IPS DF 19.7 (cell line): ENCODE measurements around the gene COL20A1.

Source experiments
- DNase-seq: peaks from one replicate; pipeline ENCODE4 v3.0.0-alpha.2; 2013; ENCODE audit warnings: low read depth, low spot score

The COL20A1 gene

DNA sequence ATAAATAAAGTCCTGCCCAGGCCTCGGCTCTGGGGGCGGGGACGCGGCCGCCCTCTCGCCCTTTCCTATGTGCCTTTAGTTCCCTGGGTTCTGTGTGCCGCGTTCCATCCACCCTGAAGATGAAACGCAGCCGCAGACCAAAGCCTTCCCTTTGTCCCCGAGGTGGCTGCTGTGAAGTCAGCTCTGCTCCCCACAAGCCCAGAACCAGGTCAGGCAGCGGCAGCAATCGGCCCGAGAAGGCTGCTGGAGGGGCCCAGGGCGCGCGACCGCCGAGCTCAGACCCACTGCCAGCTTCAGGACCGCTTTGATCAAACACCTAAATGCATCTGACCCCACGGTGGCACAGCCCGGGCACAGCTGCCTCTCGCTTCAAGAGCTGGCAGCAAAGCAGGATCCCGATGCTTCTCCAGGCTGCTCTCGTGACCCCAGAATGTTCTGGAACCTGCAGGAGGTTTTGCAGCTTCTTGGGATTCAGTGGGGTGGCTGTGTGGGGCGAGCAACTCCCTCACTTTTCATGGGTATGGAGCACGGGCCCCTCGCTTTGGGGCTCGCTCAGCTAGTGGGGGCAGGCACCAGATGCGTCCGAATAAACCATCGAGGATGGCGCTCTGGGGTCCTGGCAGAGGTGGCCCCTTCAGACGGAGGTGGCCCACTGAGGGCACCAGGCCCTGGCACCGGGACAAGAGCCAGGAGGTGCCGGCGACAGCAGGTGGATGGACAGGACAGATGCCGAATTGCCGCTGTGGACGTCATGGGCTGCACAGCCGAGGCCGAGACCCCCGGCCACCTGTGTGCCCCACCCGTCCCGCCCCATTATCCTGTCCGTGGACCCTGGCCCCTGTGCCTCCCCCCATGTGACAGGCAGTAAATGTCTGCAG, 55.2 kb downstream of the COL20A1 start:
- DNase-seq, result no peak

DNA sequence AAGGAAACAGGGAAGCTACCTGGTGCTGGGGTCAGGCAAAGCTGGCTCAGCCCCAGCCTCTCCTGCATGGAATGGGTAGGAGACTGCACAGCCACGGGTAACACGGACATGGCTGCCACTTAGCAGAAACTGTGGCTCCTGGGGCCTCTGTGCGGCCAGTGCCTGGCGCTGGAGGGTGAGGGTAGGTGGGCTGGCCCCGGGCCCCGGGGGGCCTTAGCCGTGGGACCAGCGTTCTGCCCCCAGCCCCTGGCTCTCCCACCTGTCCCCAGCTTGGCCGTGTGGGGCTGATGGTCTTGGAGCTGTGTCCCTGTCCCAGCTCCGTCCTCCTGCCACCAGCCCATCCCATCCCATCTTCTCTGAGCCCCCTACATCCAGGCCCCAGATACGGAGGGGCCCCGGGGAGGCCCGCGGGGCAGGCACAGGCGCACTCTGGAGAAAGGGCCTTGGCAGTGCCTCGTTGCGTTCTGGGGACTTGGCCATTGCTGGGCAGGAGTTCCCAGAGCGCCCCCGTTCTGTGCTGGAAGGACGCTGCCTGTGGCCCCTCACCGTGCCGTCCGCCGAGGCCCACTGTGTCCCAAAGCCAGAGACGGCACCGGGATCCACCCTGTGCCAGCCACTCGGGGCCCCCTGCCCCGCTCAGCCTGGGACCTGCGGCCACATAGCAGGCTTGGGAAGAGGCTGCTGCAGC, 56.0 kb downstream of the COL20A1 start:
- no peak for DNase-seq

DNA sequence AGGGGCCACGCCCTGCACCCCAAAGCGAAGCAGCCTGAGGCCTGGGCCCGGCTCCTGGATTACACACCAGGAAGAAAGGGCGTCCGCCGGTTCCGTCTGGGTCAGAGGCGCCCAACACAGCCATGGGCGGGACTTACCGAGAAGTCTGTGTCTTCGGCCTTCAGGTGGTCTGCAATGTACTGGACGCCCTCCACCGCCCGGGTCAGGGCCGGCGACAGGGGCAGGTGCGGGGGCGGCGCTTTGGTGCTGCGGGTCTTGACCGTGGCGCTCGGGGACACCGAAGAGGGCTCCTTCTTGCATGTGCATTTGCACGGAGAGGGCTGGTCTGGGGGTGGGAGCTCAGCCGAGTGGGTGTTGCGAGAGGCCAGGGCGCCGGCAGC, 56.5 kb downstream of the COL20A1 start:
- DNase-seq, result no peak

DNA sequence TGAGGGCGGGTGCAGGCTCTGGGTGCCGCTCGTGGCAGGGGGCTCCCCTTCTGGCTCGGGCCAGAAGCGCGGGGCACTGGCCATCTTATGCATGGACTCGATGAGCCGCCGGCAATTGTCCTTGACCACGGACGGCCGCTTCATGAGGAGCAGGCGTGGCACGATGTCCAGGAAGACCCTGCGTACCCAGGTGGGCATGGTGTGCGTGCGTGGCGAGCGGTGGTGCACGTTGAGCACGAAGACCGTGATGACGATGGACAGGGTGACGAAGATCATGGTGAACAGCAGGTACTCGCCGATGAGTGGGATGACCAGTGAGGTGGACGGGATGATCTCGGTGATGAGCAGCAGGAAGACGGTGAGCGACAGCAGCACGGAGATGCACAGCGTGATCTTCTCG, 57.2 kb downstream of the COL20A1 start:
- no peak for DNase-seq

DNA sequence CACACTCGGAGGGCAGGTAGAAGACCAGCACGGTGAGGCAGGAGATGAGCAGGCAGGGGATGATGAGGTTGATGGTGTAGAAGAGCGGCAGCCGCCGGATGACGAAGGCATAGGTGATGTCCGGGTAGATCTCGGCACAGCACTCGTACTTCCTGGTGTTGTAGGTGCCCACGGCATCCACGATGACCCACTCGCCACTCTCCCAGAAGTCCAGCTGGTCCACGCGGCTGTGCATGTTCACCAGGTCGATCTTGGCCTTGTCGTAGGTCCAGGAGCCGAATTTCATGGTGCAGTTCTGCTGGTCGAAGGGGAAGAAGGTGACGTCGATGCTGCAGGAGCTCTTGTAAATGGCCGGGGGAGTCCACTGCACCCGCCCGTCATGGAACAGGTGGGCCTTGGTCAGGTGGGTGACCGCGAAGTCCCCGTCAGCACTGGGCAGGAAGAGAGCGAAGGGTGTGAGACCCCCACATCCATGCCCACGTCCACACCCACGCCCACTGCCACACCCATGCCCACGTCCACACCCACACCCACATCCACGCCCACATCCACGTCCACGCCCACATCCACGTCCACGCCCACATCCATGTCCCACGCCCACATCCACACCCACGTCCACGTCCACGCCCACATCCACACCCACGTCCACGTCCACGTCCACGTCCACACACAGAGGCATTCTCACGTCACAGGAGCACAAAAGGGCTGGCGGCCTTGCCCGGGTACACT, 57.8 kb downstream of the COL20A1 start:
- no peak for DNase-seq

DNA sequence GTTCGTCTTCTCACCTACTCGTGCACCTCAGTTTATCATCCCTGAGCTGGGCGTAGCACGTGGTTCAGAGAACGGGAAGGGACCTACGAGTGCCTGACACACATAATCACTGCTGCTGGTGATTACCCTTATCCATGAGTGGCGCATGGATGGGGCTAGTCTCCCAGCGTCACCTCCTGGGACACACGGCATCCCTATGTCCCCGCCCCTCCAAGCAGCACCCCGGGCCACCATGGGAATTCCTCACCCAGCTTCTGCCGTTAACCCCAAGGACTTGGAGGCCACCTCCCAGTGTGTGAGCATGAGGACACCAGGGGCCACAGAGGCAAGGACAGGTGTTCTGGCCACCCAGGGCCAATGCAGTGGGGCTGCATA, 58.3 kb downstream of the COL20A1 start:
- DNase-seq, result no peak

DNA sequence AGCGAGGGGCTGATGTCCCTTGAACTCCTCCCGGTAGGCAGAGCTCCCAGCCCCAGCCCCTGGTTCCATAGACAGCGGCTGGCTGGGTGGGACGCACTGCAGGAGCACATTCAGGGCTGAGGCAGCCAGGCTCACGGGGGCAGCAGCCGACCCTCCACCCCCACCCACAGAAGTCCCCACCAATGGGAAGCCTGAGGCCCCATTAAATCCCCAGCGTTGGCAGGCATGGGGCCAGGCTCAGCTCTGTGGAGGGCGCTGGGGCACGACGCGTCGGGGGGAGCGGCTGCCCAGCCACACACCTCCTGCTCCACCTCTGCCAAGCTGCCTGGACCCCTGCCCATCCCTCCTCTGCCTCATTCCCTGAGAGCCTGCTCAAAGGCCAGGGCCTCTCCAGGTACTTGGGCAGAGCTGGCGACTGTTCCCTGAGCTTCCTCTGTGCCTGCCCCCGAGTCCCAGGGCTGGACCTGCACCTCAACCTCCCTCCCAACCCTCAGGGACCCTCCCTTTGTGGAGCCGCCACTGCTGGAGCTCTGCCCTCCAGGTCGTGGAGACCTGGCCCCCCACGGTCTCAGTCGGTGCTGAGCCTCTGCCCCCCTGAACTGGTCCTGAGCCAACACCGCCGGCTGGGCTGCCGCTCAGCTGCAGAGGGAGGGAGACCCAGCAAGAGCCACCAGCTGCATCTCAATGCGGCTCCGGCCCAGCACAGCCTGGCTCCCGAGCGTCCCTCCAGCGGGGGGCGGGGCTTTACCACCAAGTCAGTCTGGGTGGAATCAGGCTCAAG, 59.0 kb downstream of the COL20A1 start:
- DNase-seq, result no peak

DNA sequence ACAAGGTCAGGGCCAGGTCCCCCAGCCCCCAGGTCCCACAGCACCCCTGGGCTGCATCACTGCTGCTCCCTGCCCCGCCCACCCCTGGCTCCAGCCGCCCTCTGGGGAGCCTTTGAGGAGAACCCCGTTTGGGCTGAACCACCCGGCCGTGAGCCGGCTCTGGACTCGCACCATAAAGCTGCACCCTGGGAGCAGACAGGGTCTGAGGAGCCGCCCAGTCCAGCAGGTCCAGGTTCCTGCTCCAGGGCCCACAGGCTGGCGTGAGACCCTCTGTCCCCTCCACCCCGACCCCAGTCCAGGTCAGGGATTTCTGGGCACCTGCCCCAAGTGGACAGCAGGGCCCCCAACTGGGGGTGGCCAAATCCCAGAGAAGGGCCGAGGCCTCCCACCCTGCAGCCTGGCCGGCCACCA, 59.8 kb downstream of the COL20A1 start:
- no peak for DNase-seq

DNA sequence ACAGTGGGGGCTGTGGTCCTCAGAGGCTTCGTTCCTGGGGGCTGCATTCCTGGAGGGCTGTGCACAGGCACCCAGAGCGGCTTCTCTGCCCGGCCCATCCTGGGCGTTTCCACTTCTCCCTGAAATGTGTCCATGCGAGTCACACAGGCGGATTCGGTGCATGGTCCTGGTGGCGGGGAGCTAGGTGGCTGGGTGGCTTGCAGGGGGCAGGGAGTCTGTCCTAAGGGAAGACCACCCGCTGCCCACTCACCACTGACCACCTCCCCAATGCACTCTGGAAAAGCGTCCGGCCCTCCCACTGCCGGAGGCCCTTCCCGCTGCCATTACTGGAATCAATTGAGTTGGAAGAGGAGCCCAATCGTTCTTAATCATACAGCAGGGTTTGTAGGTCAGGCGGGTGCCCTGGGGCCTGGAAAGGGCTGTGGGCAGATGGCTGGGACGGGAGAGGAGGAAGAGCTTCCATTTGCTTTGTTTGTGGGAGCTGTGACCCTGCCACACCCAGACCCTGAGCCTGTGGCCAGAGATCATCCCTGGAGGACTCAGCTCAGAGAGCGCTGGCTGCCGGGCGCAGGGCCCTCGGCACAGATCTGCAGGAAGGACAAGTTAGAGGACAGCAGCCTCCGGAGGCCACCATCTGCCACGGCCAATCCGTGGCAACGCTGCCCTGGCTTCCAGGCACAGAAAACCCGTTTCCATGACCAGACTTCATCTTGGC, 61.8 kb downstream of the COL20A1 start:
- DNase-seq, result no peak

DNA sequence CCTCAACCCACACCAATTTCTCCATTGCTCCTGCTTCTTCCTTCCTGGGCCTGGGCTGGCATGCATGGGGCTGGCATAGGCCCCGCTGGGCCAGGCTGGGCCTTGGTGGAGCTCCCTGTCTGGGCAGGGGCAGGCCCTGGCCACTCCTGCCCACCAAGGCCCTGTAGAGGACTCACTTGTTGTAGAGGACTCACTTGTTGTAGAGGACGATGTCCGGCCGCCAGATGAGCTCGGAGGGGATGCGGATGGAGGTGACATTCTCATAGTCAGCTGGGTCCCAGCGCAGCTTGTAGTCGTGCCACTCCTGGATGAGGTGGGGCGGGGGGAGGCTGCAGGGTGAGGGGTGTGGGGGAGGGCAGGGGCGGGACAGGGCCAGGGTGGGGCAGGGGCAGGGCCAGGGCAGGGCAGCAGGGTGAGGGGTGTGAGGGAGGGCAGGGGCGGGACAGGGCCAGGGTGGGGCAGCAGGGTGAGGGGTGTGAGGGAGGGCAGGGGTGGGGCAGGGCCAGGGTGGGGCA, 62.9 kb downstream of the COL20A1 start:
- no peak for DNase-seq

DNA sequence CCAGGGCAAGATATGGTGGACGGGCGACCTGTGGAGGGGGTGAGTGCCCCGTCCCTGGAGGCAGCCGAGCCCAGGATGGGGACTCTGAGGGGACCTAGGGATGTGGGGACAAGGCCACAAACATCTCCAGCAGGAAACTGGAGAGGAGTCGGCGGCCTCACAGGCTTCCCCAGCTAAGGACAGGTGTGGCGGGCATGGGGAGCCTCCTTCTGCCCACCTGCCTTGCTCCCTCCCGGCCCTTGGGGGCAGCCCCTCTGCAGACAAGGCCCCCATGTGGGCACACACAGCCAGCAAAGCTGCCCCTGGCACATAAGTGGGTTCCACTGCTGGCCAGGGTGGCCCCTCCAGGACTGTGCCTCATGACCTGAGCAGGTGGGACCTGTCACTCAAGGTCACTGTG, 63.5 kb downstream of the COL20A1 start:
- DNase-seq, result no peak

DNA sequence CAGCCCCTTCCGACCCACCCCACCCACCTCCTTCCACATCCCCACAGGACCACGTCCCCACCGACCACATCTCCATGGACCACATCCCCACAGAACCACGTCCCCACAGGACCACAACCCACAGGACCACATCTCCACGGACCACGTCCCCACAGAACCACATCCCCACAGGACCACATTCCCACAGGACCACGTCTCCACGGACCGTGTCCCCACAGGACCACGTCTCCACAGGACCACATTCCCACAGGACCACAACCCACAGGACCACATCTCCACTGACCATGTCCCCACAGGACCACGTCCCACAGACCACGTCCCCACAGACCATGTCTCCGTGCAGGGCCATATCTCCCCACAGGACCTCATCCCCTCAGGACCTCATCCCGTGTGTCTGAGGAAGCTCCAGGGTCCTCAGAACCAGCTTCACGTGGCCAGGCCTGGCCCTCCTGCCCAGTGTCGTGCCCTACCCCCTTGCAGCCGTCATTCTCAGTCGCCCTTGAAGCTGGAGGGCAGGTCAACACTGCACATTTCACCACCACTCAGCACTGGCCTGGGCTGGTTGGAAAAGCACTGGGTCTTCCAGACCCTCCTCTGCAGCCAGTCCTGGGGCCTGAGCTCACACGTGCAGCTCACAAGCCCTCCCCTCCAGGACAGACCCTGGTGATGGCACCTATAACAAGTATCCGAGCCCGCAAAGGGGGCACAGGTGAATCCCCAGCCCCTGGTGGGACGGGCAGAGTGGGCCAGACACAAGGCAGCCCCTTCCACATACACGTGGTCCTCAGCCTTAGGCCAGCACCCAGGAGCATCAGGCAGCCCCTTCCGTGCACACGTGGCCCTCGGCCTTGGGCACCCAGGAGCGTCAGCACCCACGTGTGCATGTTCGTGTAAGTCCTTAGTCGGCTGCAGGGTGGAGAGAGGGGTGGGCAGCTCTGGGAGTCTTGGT, 64.2 kb downstream of the COL20A1 start:
- no peak for DNase-seq

DNA sequence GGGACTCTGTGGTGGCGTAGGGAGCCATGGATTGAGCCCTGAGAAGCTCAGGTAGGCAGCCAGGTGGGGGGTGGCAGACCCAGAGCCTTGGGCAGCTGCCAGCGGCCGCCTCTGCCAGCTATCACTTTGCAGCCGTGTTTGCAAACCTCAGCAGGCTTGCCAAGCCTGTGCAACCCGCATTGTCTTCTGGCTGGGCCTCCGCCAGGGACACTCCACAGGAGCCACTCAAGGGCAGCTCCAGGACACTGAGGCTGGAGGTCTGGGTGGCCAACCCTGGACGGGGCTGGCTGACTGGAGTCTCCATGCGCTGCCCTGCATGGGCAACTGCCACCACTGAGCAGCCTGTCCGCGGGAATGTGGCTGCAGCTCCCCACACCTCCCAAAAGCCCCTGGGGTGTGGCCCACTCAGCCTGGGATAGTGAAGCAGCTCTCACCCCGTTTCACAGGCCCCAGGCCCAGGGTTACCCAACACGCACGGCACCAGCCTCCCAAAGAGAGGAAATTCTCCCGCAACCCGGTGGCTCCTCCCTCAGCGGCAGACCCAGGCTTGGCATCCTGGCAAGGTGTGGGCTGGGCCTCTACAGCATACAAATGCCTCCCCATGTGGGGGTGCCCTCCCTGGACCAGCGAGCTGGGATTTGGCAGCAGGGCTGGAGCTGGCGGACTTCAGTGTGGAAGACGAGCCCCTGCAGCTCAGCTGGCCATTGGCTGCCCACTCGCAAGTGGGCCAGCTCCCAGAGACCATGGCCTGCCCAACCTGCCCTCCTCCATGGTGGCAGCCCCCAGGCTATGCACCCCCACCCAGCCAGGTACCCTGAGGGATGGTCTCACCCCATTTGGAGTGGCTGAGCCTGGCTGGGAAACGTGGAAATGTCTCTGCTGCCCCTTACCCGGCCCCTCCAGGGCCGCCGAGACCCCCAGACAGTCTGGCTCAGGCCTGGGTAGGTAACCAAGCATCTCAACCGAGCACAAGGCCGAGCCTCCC, 65.2 kb downstream of the COL20A1 start:
- no peak for DNase-seq

DNA sequence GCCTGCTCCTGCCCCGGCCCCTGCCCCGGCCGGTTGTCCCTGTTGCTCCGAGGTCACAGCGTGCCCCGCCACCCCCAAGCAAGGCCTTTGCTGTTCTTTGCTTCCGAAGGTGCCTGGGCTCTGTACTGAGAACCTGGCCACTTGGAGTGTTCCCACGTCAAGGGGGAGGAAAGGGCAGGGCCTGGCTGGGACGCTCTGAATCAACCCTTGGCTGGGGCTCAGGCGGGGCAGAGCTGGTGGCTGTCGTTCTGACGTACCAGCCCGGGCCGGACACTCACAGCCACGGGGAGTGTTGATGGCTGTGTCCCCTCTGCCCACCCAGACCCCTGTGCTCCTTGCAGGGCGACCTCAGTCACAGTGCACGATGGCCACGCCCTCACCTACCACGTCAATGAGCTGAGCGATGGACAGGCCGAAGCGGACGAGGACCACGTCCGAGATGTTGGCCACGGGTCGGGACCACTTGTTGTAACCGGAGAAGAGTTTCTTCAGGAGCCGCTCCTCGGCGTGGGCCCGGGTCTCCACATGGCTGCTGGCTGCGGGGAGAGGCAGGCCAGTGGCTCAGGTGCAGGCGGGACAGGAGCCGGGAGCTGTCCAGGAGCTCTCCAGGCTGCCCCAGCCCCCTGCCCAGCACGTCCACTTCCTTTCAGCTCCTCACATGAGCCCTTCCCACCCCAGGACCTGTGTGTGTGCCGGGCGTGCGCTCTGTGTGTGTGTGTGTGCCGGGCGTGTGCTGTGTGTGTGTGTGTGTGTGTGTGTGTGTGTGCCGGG, 66.4 kb downstream of the COL20A1 start:
- no peak for DNase-seq

DNA sequence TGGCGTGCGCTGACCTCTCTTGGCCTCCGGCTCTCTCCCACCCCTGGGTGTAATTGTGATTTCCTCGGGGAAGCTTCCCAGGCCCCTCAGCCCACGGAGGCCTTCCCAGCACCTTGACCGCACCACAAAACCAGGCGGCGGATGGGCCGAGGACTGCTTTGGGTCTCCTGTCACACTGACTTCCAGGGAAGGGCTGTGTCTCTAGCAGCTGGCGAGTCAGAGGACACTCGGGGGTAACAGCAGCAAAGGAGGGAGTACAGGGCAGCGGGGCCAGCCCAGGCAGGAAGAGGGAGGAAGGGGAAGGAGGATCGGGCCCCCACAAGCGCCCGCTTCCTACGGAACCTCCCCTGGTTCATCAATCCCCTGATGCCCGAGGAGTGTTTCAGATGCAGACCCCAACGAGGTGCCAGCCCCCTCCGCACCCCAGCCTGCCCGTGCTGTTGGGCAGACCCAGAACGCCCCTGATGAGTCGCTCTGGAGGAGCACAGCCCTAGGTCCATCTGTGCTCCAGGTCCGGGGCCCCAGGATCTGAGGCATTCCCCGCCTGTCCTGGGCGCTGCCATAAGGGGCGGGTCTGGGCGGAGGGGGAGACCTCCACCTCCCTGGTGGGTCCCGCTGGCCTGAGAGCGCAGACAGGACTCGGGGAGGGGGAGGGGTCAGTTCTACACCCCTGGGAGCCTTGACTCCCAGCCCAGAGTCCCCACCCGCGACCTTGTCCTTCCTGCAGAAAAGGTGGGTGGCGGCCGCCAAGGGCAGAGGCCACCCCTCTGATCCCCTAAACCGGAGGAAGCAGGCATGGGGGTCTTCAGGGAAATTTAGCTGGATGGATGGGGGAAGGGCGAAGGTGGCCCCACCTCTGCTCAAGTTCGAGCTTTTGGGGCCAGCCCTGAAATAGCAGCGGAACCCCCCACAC, 67.2 kb downstream of the COL20A1 start:
- DNase-seq, result no peak

DNA sequence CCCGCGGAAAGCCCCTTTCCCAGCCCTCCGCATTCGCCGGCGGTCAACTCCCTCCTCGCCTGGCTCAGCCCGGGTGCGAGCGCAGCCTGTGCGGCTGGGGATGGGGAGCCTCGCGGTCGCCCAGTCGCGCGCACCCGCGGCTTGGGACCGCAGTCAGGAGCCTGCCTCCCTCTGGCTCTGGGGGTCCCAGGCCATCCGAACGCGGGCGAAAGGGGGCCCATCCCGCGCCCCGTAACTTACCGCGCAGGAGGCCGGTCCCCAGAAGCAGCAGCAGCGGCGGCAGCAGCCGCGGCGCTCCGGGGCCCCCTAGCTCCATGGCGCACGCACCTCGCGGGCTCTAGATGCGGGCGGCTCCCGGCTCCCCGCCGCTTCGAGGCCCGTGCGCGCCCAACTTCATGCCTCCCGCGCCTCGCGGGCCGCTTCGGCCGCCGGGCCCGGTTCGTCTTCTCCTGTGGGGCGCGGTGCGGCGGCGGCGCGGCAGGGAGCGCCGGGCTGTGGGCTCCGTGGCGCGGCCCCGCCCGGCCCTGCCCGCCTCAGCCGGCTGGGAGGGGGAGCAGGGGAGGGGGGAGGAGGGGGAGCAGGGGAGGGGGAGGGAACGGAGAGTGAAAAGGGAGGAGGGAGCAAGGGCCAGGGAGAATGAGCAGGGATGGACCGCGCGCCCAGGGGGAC, 68.0 kb downstream of the COL20A1 start, which contains the start of gene CHRNA4:
Gene CHRNA4, minus strand, starts transcription at position 500 of the 669 bp plus-strand sequence. Its CDS starts 184 bp downstream, at position 316.
- no peak for DNase-seq
